ENCODE measurements around the gene MIB1.

DNA sequence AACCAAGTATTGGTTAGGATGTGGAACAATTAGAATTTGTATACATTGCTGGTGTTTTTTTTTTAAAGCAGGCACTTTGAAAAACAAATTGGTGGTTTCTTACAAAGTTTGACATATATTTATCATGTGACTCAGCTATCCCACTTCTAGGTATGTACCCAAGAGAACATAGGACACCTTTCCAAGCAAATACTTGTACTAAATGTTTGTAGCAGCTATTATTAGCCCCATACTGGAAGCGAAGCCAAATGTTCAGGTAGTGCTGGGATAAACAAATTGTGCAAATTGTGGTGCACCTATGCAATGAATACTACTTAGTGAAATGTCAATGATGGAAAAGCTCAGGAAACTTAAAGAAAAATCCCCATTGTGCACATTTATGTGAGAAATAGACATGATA, 101.0 kb downstream of the MIB1 start:
- TF ChIP-seq, protein P1, sequence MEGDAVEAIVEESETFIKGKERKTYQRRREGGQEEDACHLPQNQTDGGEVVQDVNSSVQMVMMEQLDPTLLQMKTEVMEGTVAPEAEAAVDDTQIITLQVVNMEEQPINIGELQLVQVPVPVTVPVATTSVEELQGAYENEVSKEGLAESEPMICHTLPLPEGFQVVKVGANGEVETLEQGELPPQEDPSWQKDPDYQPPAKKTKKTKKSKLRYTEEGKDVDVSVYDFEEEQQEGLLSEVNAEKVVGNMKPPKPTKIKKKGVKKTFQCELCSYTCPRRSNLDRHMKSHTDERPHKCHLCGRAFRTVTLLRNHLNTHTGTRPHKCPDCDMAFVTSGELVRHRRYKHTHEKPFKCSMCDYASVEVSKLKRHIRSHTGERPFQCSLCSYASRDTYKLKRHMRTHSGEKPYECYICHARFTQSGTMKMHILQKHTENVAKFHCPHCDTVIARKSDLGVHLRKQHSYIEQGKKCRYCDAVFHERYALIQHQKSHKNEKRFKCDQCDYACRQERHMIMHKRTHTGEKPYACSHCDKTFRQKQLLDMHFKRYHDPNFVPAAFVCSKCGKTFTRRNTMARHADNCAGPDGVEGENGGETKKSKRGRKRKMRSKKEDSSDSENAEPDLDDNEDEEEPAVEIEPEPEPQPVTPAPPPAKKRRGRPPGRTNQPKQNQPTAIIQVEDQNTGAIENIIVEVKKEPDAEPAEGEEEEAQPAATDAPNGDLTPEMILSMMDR (IDR thresholded peaks at IDR 0.05; ENCODE audit: low read length), result no peak
- TF ChIP-seq EZH2 (optimal IDR thresholded peaks at IDR 0.05; ENCODE audit: low read depth, low read length) (no peak), EZH2phosphoT487 (IDR thresholded peaks at IDR 0.05; ENCODE audit: low read length) (no peak)

Data from MM.1S (cell line).